ENCODE results near the gene IL18BP. TPM values are rescaled to one million over a fixed set of nuclear protein-coding genes. Genes with fewer than 3 reads are reported as not detected.

Gene IL18BP
- total RNA-seq, 1 donor from 2014 or later: 7.5 TPM

DNA sequence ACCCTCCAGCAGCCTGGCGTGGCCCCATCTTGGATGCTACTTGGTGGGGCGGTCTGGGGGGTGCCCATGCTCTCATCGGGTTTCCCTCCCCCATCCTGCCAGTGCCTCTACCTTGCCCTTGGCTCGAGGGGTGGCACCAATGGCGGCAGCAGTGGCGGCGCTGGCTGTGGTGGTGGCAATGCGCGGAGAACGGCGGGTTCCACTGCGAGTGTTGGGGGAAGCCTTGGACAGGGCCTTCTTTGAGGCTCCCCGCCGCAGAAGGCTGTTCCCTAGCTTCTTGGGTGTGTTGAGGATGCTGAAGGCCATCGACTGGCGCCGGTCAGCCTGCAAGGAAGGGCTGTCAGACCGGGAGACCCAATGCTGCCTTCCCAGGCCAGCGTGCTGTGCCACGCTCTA, 5.1 kb downstream of the IL18BP start:
- Histone ChIP-seq H3K4me1 (no peaks in the 10 kb centered on the region), H3K27me3 (no peaks in the 10 kb centered on the region), H3K9ac (no peak overlapping the region), H3K9me3 (ENCODE audit: low read depth) (no peaks in the 10 kb centered on the region), H3F3A (ENCODE audit: low read depth) (peaks cover 29% of the 10 kb centered on the region), H2AFZ (replicated peaks) (no peak overlapping the region), H3K4me3 (no peak overlapping the region), H3K27ac (no peak overlapping the region), H3K4me2 (no peak overlapping the region), H3K79me2 (ENCODE audit: low read depth) (no peaks in the 10 kb centered on the region), H4K20me1 (ENCODE audit: low read depth) (peaks cover 26% of the 10 kb centered on the region), H3K36me3 (no peaks in the 10 kb centered on the region)
- Mint-ChIP-seq H3K4me1 (no peaks in the 10 kb centered on the region), H3K27ac (no peak overlapping the region), H3K36me3 (peaks cover 36% of the 10 kb centered on the region), H3K4me3 (peak overlapping the region; percentile 21), H3K27me3 (ENCODE audit: insufficient read depth, low read depth) (peaks cover 15% of the 10 kb centered on the region), H3K9me3 (no peaks in the 10 kb centered on the region)
- TF ChIP-seq, protein P1, sequence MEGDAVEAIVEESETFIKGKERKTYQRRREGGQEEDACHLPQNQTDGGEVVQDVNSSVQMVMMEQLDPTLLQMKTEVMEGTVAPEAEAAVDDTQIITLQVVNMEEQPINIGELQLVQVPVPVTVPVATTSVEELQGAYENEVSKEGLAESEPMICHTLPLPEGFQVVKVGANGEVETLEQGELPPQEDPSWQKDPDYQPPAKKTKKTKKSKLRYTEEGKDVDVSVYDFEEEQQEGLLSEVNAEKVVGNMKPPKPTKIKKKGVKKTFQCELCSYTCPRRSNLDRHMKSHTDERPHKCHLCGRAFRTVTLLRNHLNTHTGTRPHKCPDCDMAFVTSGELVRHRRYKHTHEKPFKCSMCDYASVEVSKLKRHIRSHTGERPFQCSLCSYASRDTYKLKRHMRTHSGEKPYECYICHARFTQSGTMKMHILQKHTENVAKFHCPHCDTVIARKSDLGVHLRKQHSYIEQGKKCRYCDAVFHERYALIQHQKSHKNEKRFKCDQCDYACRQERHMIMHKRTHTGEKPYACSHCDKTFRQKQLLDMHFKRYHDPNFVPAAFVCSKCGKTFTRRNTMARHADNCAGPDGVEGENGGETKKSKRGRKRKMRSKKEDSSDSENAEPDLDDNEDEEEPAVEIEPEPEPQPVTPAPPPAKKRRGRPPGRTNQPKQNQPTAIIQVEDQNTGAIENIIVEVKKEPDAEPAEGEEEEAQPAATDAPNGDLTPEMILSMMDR (IDR thresholded peaks at IDR 0.05): no peak
- TF ChIP-seq EZH2 (IDR thresholded peaks at IDR 0.05) (no peak), EZH2phosphoT487 (IDR thresholded peaks at IDR 0.05) (no peak)
- no peak for DNase-seq (ENCODE audit: low spot score)

- Mint-ChIP-seq H3K4me1 (no peaks in the 10 kb centered on the region), H3K4me3 (no peak overlapping the region), H3K27me3 (ENCODE audit: insufficient read depth, low read depth) (peaks cover 15% of the 10 kb centered on the region), H3K9me3 (no peaks in the 10 kb centered on the region), H3K27ac (no peak overlapping the region), H3K36me3 (peaks cover 39% of the 10 kb centered on the region)
- H3F3A ChIP-seq (ENCODE audit: low read depth): peaks cover 29% of the 10 kb centered on the region
- no peak overlapping the region for H3K9ac ChIP-seq
- H2AFZ ChIP-seq (replicated peaks): no peak overlapping the region
- H3K4me3 ChIP-seq: no peak overlapping the region
- H3K79me2 ChIP-seq (ENCODE audit: low read depth): no peaks in the 10 kb centered on the region
- no peaks in the 10 kb centered on the region for H3K9me3 ChIP-seq (ENCODE audit: low read depth)
- peaks cover 31% of the 10 kb centered on the region for H4K20me1 ChIP-seq (ENCODE audit: low read depth)
- no peak overlapping the region for H3K4me2 ChIP-seq
- no peaks in the 10 kb centered on the region for H3K4me1 ChIP-seq
- no peaks in the 10 kb centered on the region for H3K36me3 ChIP-seq
- no peaks in the 10 kb centered on the region for H3K27me3 ChIP-seq
- TF ChIP-seq EZH2phosphoT487 (IDR thresholded peaks at IDR 0.05) (no peak), EZH2 (IDR thresholded peaks at IDR 0.05) (no peak)
- TF ChIP-seq, protein P1 (IDR thresholded peaks at IDR 0.05): no peak
- no peak overlapping the region for H3K27ac ChIP-seq
- no peak for DNase-seq (ENCODE audit: low spot score)
Measured at GRCh38 chr11:72004515-72005346, 6.0 kb downstream of the IL18BP start.

GRCh38 chr11:72005347-72006260, 6.9 kb downstream of the IL18BP start:
- TF ChIP-seq EZH2phosphoT487 (IDR thresholded peaks at IDR 0.05) (no peak), EZH2 (IDR thresholded peaks at IDR 0.05) (no peak)
- TF ChIP-seq, protein P1 (IDR thresholded peaks at IDR 0.05): no peak
- Histone ChIP-seq H4K20me1 (ENCODE audit: low read depth) (peaks cover 33% of the 10 kb centered on the region), H3K4me3 (no peak overlapping the region), H3K9me3 (ENCODE audit: low read depth) (no peaks in the 10 kb centered on the region), H3K9ac (no peak overlapping the region), H3K27ac (no peak overlapping the region), H3F3A (ENCODE audit: low read depth) (peaks cover 29% of the 10 kb centered on the region), H2AFZ (replicated peaks) (no peak overlapping the region), H3K36me3 (no peaks in the 10 kb centered on the region), H3K4me2 (no peak overlapping the region), H3K79me2 (ENCODE audit: low read depth) (no peaks in the 10 kb centered on the region), H3K27me3 (no peaks in the 10 kb centered on the region), H3K4me1 (no peaks in the 10 kb centered on the region)
- H3K36me3 Mint-ChIP-seq: peaks cover 39% of the 10 kb centered on the region
- H3K27me3 Mint-ChIP-seq (ENCODE audit: insufficient read depth, low read depth): peaks cover 15% of the 10 kb centered on the region
- no peaks in the 10 kb centered on the region for H3K9me3 Mint-ChIP-seq
- H3K4me3 Mint-ChIP-seq: no peak overlapping the region
- no peak overlapping the region for H3K27ac Mint-ChIP-seq
- no peaks in the 10 kb centered on the region for H3K4me1 Mint-ChIP-seq
- no peak for DNase-seq (ENCODE audit: low spot score)

Measured in neural progenitor cell (in vitro differentiated cells).